HG02623 (cell line): ENCODE results near the gene PDCD11.
"Not testable (repeated sequence)": the region's sequence is repeated elsewhere in the genome, so short reads cannot be mapped to it uniquely, and the experiment has no call there.

Experiments used
- ATAC-seq: cut with Tn5 transposase; IDR thresholded peaks from one replicate; pipeline ENCODE4 v1.9.1; 2021; ENCODE audit warnings: moderate library complexity; ENCODE audit not compliant: unreplicated experiment

PDCD11 gene

DNA sequence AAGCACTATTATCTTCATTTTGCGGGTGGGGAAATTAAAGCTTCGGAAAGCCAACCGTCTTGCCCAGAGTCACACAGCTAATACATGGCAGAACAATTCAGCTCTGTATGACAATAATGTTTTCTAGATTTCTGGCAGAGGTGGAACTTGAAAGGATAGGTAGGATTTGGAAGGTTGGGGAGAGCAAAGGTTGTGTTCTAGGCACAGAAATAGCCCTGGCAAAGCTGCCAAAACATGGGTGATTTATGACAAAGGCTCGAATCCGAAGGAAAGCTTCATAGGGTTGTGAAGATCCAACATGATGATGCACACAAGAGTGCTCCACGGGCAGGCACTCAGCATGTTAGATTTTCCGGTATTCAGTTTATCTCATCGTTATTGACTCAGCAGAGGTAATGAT, 19.2 kb downstream of the PDCD11 start:
- no peak for ATAC-seq

DNA sequence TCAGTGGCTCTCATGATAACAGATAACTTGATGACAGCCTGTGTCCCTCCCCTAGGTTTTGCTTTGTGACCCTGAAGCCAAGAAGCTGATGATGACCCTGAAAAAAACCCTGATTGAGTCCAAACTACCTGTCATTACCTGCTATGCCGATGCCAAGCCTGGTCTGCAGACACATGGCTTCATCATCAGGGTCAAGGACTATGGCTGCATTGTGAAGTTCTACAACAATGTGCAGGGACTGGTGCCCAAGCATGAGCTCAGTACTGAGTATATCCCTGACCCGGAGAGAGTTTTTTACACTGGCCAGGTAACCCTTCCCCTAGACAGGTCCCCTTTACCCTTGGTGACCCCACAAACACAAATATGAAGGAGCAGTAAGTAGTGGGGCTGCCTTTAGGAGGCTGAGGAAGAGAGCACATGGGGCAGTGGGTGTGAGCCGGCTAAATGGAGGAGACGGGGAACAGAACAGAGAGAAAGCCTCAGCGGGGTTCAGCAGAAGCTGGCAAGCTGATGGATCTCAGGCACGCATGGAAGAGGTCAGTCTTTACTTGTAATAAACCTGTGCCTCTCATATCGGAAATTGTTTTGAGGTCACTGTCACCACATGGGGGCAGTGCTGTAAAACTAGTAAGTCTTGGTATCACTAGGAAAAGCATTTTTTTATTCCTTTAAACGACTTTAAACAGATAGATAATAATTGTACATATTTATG, 20.2 kb downstream of the PDCD11 start:
- ATAC-seq: no peak

DNA sequence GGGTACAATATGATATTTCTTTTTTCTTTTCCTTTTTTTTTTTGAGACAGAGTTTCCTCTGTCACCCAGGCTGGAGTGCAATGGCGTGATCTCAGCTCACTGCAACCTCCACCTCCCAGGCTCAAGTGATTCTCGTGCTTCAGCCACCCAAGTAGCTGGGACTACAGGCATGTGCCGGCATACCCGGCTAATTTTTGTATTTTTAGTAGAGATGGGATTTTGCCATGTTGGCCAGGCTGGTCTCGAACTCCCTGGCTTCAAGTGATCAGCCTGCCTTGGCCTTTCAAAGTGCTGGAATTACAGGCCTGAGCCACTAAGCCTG, 20.7 kb downstream of the PDCD11 start:
- not testable (repeated sequence) for ATAC-seq

DNA sequence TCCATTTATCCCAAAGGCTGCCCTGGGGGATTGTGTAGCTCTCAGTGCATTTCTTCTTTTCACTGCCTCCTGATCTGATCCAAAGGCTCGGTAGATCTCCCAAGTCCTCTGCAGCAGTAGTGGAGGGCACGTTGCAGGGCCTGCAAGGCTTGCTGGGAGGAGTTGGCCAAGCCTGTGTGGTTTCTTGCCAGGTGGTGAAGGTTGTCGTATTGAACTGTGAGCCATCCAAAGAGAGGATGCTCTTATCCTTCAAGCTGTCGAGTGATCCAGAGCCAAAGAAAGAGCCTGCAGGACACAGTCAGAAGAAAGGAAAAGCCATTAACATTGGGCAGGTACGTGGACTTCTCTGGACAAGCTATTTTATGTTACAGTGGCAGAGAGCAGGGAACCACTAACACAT, 21.2 kb downstream of the PDCD11 start:
- no peak for ATAC-seq

DNA sequence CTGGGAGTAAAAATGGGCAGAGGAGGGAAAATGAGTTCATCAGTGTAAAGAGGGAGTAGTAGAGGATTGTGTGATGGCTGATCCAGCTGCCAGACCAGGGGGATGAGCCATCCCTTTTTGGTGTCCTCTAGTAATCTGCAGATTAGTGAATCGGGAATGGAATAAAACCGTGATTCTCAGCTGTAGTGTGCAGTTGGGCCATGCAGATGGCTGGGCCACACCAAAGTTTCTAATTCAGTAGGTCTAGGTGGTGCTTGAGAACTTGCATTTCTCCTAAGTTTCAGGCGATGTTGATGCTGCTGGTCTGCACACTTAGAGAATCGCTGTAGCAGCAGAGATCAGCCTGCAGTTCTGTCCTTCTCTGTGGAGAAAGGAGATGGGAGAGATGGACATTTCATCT, 22.7 kb downstream of the PDCD11 start:
- ATAC-seq: no peak

DNA sequence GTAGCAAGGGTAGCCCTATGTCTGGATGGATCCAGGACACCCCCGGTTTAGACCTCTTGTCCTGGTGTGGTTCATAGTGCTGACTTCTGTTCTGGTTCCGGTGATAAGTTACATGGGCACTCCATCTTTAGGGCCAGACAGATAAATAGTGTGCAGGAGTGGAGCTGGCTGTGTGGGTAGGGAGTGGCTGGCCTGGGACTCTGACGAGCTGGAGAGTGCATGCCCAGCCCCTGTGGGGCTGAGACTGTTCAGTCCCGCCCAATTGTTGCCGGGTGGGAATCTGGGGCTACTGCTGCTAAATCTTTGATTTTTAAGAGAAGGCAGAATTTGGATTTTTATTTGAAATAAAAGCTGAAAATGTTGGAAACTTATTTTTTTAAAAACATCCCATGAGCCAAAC, 27.3 kb downstream of the PDCD11 start:
- ATAC-seq: no peak

DNA sequence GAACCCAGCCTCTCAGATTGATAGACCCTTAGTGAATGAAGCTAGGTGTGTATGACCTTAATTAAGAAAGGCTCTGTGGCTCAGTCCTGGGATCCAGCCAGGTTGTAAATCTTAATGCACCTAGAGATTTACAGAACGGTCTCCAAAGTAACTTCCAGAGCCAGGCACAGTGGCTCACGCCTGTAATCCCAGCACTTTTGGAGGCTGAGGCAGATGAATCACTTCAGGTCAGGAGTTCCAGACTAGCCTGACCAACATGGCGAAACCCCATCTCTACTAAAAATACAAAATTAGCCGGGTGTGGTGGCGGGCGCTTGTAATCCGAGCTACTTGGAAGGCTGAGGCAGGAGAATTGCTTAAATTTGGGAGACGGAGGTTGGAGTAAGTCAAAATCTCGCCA, 31.4 kb downstream of the PDCD11 start:
- ATAC-seq: no peak

DNA sequence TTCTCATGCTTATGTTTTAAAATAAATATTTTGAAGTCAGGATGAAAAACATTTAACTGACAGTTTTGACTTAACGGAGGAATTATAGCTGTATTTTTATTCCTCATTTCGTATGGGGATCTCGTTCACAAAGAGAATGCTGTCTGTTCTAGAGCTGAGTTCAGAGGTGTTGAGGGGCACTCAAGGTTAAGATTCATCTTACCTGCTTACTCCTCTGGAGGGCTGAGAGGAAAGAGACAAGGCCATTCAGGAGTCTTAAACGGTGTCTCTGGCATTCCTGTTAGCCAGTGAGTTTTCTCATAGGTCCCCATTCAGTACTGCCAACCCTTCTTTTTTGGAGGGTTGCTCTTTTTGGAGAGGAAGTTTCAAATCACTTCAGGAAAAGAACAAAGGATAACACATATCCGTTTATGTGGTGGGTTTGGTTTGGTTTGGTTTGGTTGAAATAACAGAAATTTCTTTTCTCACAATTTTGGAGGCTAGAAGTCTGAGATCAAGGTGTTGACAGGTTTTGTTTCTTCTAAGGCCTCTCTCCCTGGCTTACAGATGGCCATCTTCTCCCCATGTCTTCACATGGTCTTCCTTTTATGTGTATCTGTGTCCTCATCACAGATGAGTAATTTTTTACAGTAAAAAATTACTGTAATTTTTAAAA, 32.7 kb downstream of the PDCD11 start:
- ATAC-seq: no peak

DNA sequence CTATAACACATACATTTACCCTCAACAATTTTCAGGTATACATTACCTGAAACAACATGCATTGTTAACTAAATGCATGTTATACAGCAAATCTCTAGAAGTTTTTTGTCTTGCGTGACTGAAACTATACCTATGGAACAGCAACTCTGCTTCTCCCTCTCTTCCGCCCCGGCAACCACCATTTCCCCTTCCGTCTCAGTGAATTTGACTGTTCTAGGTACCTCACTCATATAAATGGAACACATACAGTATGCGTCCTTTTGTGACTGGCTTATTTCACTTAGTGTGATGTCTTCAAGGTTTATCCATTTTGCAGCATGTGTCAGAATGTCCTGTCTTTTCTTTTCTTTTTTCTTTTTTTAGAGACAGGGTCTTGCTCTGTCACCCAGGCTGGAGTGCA, 33.2 kb downstream of the PDCD11 start:
- no peak for ATAC-seq

DNA sequence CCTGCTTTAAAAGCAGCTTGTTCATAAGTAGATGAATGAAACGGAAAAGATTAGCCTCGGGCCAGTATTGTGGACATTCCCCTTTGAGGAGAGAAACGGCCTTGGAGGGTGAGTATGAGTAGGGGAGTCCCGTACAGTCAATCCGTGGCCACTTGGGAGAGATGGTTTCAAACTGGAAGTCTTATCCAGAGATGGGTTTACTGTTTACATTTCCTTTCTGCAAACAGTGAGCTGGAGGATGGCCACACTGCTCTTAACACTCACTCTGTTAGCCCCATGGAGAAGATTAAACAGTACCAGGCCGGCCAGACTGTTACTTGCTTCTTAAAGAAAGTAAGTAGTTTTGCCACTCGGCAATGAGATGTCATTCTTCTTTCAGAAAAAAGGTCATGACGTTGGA, 35.5 kb downstream of the PDCD11 start:
- ATAC-seq: no peak

DNA sequence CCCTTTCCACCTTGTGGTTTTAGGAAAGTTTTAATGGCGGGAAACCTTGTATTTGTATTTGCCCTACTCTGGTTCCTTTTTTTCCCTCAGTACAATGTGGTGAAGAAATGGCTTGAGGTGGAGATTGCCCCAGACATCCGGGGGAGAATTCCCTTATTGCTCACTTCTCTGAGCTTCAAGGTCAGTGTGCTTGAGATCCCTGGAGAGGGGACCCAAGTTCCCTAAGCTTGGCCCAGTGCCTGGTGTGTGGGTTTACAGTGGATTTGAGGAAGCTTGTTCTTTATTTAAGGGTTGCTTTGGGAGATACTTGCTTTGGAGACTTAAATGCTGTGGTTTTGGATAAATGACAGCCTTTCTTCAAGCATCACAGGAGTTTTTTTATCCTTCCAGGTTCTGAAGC, 37.4 kb downstream of the PDCD11 start:
- no peak for ATAC-seq

DNA sequence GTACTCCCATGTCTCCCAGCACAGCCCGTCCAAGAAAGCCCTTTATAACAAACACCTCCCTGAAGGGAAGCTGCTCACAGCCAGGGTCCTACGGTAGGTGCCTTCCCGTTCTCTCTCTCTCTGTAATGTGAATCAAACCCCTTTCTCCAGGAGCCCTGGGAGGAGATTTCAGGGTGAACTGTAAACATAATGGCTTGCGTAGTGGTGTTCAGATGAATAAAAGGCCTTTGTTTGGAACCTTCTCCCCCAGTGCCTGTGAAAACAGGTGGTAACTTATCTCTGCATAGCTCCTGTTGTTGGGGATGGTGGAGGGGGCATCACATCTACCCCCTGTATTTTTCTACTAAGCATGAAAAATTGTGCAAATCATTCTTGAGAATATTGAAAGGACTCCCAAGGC, 43.4 kb downstream of the PDCD11 start:
- no peak for ATAC-seq

DNA sequence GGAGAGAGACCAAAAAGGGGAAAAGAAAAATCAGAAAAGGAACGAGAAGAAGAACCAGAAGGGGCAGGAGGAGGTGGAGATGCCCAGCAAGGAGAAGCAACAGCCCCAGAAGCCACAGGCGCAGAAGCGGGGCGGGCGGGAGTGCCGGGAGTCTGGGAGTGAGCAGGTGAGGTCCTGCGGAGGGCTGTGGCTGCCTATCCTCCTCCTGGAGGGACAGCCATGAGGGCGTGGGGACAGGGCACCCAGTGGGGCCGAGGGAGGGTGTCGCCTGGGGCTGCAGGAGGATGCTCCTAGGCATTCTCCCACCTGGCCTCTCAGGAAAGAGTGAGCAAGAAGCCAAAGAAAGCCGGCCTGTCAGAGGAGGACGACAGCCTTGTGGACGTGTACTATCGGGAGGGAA, 44.0 kb downstream of the PDCD11 start:
- no peak for ATAC-seq

DNA sequence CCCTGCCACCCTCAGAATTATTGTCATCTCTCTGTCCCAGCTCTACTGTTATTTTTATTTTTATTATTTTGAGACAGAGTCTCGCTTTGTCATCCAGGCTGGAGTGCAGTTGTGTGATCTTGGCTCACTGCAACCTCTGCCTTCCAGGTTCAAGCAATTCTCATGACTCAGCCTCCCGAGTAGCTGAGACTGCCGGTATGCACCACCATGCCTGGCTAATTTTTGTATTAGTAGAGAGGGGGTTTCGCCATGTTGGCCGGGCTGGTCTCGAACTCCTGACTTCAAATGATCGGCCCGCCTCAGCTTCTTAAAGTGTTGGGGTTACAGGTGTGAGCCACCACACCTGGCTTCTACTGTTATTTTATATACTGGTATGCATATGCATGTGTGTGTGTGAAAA, 44.8 kb downstream of the PDCD11 start:
- no peak for ATAC-seq

DNA sequence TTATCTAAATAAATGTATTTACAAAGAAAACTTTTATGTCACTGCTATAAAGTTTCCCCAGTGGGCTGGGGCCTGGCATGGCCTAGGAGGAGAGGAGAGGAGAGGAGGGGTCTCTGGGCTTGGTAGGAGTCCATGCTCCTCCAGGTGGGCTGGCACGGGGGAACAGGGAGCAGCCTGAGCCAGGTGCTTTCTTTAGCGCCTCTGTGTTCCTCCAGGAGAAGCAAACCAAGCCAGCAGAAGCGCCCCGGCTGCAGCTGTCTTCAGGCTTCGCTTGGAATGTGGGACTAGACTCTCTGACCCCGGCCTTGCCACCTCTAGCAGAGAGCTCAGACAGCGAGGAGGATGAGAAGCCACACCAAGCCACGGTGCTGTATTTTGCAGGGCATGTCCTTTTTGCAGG, 45.2 kb downstream of the PDCD11 start:
- no peak for ATAC-seq

DNA sequence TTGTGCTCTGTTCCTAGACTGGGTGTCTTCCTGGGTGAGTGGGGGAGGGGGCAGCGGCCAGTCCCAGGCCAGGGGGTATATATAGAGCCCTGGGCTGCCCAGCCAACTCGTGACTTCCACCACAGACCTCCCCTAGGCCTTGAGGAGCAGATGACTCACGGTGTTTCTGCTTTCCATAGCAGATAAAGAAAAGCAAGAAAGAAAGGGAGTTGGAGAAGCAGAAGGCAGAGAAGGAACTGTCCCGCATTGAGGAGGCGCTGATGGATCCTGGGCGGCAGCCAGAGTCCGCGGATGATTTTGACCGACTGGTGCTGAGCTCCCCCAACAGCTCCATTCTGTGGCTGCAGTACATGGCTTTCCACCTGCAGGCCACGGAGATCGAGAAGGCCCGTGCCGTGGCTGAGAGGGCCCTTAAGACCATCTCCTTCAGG, 45.6 kb downstream of the PDCD11 start:
- ATAC-seq: no peak

DNA sequence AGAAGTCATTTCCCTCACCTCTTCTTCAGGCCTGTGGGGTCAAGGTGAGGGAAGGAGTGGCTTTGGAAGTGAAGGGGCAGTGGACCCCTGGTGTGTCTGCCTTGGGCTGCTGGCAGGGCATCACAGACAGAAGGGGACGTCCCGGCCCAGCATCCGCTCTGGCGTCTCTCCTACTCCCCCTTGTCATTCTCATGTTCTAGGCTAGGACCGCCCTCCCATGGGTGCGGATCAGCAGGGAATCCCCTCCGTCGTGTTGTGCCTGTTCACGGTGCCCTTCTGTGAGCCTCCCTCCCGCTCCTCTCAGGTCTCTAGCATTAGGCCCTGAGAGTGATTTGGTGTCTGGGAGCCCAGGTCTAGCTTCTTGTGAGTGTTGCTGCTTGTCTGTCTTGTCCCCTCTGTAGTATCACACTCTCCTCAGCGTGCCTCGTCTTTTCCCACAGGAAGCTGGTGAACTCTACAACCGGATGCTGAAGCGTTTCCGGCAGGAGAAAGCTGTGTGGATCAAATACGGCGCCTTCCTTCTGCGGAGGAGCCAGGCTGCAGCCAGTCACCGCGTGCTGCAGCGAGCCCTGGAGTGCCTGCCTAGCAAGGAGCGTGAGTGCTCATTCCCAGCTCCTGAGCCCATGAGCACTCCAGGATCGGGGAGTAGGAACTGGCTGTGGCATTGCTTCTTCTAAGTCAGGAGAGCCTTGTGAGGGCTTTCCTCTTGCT, 47.2 kb downstream of the PDCD11 start:
- no peak for ATAC-seq

DNA sequence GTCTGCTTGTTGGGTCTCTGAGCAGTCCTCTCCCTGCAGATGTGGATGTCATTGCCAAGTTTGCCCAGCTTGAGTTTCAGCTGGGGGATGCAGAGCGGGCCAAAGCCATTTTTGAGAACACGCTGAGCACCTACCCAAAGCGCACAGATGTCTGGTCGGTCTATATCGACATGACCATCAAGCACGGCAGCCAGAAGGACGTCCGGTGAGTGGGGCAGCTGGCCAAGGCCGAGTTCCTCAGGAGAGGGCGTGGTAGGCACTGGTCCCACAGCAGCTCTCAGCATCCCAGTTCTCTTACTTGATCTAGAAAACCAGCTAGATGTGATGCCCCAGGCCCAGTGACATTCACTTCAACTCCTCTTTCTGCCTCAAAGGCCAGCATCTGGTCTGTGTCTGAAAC, 48.1 kb downstream of the PDCD11 start:
- no peak for ATAC-seq

DNA sequence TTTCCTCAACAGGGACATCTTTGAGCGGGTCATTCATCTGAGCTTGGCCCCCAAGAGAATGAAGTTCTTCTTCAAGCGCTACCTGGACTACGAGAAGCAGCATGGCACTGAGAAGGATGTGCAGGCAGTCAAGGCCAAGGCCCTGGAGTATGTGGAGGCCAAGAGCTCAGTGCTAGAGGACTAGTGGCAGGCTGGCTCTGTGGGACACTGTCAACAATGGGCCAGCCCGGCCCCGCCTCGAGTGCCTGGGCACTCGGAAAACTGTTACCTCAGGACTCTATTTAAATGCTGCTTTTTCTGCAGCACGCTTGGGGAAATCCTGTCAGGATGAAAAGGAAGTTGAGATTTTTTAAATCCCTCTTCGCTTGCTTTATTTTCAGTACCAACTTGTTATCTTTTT, 48.9 kb downstream of the PDCD11 start:
- no peak for ATAC-seq

DNA sequence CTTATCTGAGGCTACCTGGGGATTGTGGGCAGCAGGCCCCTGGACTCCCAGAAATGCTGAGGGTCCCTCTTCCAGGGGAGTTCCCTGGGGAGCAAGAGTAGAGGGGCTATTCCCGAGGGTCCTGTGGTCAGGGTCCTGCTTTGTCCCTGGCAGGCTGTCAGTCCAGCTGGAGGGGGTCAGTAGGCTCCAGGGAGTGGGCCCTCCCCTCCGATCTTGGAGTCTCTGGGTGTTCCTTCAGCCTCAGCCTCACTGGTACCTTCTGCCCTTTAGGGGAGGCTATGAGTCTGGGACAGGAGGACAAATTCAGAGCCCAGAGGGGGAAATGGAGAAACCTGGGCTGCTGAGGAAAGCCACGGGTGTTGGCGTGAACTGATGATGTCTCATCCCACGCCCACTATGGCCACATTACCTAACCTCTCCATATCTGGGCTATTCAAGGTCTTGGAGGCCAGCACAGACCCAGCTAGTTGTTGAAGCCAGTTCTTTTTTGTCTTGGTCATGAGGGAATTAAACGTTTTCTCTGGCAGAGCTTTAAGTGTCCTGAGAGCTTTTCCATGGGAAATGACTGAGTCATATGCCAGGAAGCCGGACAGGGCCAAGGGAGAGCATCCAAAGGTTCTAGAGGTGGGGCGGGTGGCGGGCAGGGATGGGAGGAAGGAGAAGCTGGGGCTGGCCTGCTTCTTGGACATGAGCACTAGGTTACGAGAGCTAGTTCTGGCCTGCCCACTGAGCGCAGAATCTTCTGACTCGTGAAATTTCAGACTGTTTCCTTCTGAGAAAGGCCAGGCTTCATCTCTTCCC, 49.5 kb downstream of the PDCD11 start:
- no peak for ATAC-seq

DNA sequence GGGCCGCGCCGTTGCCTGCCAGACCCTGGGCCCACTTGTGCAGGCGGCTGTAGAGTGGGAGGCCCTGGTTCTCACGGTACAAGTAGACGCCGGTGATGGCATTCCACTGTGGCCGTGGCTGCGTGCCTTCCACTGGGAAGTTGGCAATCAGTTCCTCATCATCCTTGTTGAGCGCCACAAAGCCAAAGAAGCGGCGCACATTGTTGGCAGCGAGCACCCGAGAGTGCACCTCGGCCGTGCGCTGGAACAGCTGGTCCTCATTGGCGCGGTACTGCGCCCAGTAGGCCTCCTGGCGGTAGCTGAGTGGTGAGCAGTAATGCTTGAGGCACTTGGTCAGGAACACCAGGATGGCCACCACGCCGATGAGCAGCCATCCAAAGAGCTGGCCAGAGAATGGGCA, 50.8 kb downstream of the PDCD11 start:
- no peak for ATAC-seq

DNA sequence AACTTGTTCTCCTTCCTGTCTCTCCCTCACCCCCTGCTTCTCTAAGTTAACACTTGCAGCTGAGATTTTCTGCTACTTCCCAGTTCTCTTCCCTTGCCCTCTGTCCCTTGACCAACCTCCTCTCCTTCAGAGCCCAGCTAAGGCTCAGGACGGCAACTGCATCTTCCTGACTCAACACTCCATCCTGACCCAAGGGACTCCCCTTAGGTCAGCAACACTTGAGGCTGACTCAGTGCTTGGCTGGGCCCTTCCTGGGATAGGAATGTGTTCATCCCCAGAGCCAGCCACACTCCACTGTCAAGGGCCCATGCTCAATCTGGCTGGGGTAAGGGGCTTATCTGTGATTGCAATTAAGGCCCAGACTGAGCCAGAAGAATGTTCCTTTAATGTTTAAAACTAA, 52.3 kb downstream of the PDCD11 start:
- ATAC-seq: no peak
